ENCODE measurements around the gene CASTOR1. TPM values are rescaled to one million over a fixed set of nuclear protein-coding genes. Genes with fewer than 3 reads are reported as not detected.

Gene CASTOR1
- total RNA-seq, 1 experiment from 2014 or later, result 10.6 TPM

GRCh38 chr22:30305519-30305905 is 16.2 kb upstream of the CASTOR1 start:
- H2AFZ ChIP-seq, result no peak overlapping the region
- ChIA-PET POLR2A (ENCODE audit: unreplicated experiment) (no interaction called here), CTCF (no interaction called here)

GRCh38 chr22:30304495-30305244 is 15.4 kb upstream of the CASTOR1 start:
- DNase-seq, result peak; percentile 62 to 97
- Histone ChIP-seq H3F3A (ENCODE audit: insufficient read depth, low read depth) (peaks cover 76% of the 10 kb centered on the region), H3K27ac (peak overlapping the region; percentile 95), H2AFZ (no peak overlapping the region), H3K79me2 (ENCODE audit: low read depth) (peaks cover 73% of the 10 kb centered on the region), H3K36me3 (ENCODE audit: low read depth) (peaks cover 16% of the 10 kb centered on the region), H4K20me1 (ENCODE audit: insufficient read depth) (no peaks in the 10 kb centered on the region), H3K9me3 (ENCODE audit: insufficient read depth, low read depth) (no peaks in the 10 kb centered on the region), H3K4me1 (replicated peaks; ENCODE audit: insufficient read depth) (peaks cover 96% of the 10 kb centered on the region), H3K4me3 (peak overlapping the region; percentile 16; the same call in 1 of the 2 replicates), H3K9me2 (ENCODE audit: insufficient read depth) (no peaks in the 10 kb centered on the region), H3K4me2 (peak overlapping the region; percentile 75), H3K27me3 (ENCODE audit: insufficient read depth, low read depth) (no peaks in the 10 kb centered on the region)
- no TSS peak for BruUV-seq (replicated peaks)
- POLR2A ChIA-PET (ENCODE audit: unreplicated experiment), result interaction anchor here (0.6 kb wide), 2 partner anchors 22 to 542 kb away, joined by 4 to 5 read pairs; partner anchors contain the start of gene TBC1D10A
- intact Hi-C loops (cut with micrococcal nuclease; ENCODE audit: unreplicated experiment), result no loop called here
- CTCF ChIA-PET, result no interaction called here
- no peak for TF ChIP-seq CTCF (conservative IDR thresholded peaks at IDR 0.05)
- no peak for TF ChIP-seq EZH2 (IDR thresholded peaks at IDR 0.05; ENCODE audit: low read depth)

More at GRCh38 chr22:30305519-30305905, 16.2 kb upstream of the CASTOR1 start:
- no TSS peak for BruUV-seq (replicated peaks)
- intact Hi-C loops (cut with micrococcal nuclease; ENCODE audit: unreplicated experiment), result no loop called here
- Histone ChIP-seq H3K36me3 (ENCODE audit: low read depth) (peaks cover 14% of the 10 kb centered on the region), H3K9me3 (ENCODE audit: insufficient read depth, low read depth) (no peaks in the 10 kb centered on the region), H3K27me3 (ENCODE audit: insufficient read depth, low read depth) (no peaks in the 10 kb centered on the region), H3K4me2 (peak overlapping the region; percentile 75), H3F3A (ENCODE audit: insufficient read depth, low read depth) (peaks cover 80% of the 10 kb centered on the region), H3K79me2 (ENCODE audit: low read depth) (peaks cover 74% of the 10 kb centered on the region), H4K20me1 (ENCODE audit: insufficient read depth) (no peaks in the 10 kb centered on the region; the same call in 1 of the 2 replicates), H3K27ac (peak overlapping the region; percentile 95), H3K4me3 (no peak overlapping the region; the same call in 1 of the 2 replicates), H3K9me2 (ENCODE audit: insufficient read depth) (no peaks in the 10 kb centered on the region), H3K4me1 (replicated peaks; ENCODE audit: insufficient read depth) (peaks cover 97% of the 10 kb centered on the region)
- DNase-seq, result no peak
- TF ChIP-seq CTCF (conservative IDR thresholded peaks at IDR 0.05), result no peak
- no peak for TF ChIP-seq EZH2 (IDR thresholded peaks at IDR 0.05; ENCODE audit: low read depth)

DNA sequence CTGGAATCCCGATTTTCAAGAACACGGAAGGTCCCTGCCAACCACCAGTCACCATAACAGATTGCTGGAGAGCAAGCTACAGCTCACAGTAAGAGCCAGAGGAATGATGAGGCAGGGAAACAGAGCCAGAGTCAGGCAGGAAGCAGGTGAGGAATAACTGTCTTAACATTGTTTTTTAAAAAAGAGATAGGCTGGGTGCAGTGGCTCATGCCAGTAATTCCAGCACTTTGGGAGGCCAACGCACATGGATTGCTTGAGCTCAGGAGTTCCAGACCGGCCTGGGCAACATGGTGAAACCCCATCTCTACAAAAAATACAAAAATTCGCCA is 13.5 kb upstream of the CASTOR1 start:
- peaks cover 63% of the 10 kb centered on the region for H3K79me2 ChIP-seq (ENCODE audit: low read depth)
- ChIA-PET CTCF (interaction anchor here (0.8 to 1.4 kb wide), 2 partner anchors 15 to 24 kb away, joined by 3 to 8 read pairs; partner anchors contain the start of gene TBC1D10A), POLR2A (ENCODE audit: unreplicated experiment) (interaction anchor here (0.7 kb wide), 1 partner anchor 10 kb away, joined by 4 read pairs; no protein-coding TSS in a partner anchor)
- H3K27ac ChIP-seq, result peak overlapping the region; percentile 95
- no TSS peak for BruUV-seq (replicated peaks)
- H2AFZ ChIP-seq, result no peak overlapping the region
- no peaks in the 10 kb centered on the region for H3K9me2 ChIP-seq (ENCODE audit: insufficient read depth)
- no peak overlapping the region; the same call in 1 of the 2 replicates for H3K4me3 ChIP-seq
- intact Hi-C loops (cut with micrococcal nuclease; ENCODE audit: unreplicated experiment), result loop anchor here (1.0 kb wide), 1 partner anchor 11 kb away; no protein-coding TSS in a partner anchor
- peak overlapping the region; percentile 75 for H3K4me2 ChIP-seq
- H3K9me3 ChIP-seq (ENCODE audit: insufficient read depth, low read depth), result no peaks in the 10 kb centered on the region
- no peak for DNase-seq
- TF ChIP-seq CTCF (conservative IDR thresholded peaks at IDR 0.05) (no peak), EZH2 (IDR thresholded peaks at IDR 0.05; ENCODE audit: low read depth) (no peak)
- H3K4me1 ChIP-seq (replicated peaks; ENCODE audit: insufficient read depth), result peaks cover 97% of the 10 kb centered on the region
- no peaks in the 10 kb centered on the region for H3K27me3 ChIP-seq (ENCODE audit: insufficient read depth, low read depth)
- peaks cover 91% of the 10 kb centered on the region for H3F3A ChIP-seq (ENCODE audit: insufficient read depth, low read depth)
- no peaks in the 10 kb centered on the region for H4K20me1 ChIP-seq (ENCODE audit: insufficient read depth)
- peaks cover 16% of the 10 kb centered on the region for H3K36me3 ChIP-seq (ENCODE audit: low read depth)

Measured in PC-9 (cell line).